Stimulated activated CD8-positive, alpha-beta memory T cell treated with anti-CD3 and anti-CD28 coated beads, Interleukin-4, amount 100 ng/mL, for 24 hours (primary cell): ENCODE results near the gene MPST.
"Not testable (repeated sequence)": the region's sequence is repeated elsewhere in the genome, so short reads cannot be mapped to it uniquely, and the experiment has no call there.

Source experiments
- DNase-seq: peaks from one replicate; pipeline ENCODE4 v3.0.0-alpha.2; 2020; ENCODE audit warnings: low read depth

MPST gene

DNA sequence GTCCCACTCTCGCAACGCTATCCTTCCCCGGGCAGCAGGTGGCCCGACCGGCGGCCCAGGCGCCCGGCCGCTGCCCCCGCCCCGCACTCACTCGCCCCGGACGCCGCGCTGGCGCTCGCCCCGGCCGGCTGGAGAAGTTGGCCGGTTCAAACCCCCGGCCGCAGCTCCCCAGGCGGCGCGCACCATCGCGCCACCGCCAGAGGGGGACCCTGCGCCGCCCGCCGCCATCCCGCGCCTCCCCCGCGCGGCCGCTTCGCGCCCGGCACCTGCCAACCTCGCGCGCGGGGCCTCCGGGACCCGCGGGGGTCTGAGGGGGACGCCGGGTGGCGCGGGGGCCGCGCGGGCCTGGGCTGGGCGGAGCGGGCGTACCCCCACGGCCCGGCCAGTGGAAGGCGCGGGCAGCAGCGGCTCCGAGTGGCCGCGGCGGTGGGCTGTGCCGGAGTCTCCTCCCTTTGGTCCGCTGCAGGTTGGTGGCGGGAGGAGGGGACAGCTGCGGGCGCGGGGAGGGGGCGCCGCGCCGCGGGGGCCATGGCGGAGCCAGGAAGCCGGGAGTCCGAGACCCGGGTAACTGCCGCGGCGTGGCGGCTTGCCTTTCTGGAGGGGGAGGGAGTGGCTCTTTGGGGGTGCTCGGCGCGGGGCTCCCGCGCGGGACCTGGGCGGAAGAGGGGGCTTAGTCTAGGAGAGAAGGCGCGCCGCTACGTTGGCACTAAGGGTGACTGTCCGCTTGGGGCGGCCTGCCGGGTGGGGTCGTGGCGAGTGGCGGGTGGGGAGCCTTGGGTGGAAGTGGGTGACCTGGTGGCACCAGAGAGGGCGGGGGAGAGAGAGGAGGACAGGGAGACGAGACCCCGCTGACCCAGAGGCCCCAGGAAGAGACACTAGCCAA lies at the start of gene MPST, which contains the start of gene TST:
Gene MPST (plus strand): TSS at position 434 of the 883 bp plus-strand sequence. CDS start 95 bp downstream, at position 529.
Gene TST (minus strand): TSS at position 139 of the 883 bp plus-strand sequence. CDS start 715 bp downstream, outside the sequence.
- peak; percentile 22 for DNase-seq

DNA sequence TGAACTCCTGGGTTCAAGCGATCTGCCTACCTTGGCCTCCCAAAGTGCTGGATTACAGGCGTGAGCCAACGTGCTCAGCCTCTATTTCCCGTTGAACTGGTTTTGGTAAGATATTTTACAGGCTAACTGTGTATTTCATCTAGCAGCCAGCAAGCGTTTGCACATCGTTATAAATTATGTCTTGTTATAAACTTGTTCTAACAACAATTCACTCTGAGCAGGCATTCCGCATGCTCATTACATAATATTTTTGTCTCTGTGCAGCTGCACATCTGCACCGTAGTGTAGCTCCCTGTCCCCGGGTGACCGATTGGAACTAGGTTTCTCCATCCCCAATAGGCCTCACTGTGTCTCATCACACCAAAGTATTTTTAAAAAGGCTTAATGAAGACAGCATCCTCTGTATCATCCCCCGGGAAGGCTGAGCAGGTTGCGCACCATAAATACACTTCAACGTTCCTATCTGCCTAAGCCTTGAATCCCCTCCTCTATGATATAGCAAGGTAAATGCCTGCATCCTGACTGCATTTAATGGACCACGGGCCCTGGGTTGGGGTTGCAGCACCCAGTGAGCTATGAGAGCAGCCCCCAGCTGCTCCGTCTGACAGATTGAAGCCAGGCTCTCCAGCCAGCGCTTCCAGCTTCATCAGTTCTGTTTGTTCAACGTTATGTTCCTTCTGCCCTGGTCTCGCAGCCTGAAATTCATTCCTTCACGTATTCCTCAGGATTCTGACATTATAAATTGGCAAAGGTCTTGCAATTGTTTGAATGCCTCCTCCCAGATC lies 48.0 kb upstream of the MPST start:
- DNase-seq = no peak

DNA sequence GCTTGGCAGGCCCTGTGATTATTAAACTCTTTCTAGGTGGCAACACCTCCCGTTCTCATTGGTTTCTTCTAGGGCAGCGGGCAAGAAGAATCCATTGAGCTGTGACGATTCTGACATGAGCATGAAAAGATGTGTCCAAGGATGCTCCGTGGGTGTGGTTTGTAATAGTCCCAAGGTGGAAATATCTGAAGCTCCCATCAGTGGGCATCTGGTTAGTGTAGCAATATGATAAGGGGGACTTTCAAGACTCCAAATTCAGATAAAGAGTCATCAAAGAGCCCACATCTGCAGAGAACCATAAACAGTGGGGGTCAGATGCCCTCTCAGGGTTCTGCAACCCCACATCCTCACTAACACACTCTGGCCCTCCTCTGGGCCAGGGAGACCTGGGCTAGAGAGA lies 42.9 kb upstream of the MPST start:
- no peak for DNase-seq

DNA sequence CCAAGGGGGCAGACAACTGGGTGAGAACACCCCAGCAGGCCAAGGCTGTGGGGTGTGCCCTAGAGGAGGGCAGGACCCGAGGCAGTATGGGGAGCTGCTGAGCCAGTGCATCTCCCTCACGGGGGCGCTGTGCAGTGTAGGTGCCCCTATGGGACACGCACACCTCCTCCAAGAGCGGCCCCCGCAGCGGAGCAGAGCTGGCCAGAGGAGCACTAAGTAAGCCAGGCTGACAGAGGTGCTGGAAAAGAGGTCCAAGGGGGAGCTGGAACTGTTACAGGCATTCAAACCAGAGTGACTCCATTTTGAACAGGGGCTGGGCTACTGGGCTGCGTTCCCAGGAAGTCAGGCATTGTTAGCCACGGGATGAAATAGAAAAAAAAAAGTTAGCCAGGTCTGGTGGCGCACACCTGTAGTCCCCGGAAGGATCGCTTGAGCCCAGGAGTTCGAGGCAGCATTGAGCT lies 42.1 kb upstream of the MPST start:
- peak; percentile 66 for DNase-seq

DNA sequence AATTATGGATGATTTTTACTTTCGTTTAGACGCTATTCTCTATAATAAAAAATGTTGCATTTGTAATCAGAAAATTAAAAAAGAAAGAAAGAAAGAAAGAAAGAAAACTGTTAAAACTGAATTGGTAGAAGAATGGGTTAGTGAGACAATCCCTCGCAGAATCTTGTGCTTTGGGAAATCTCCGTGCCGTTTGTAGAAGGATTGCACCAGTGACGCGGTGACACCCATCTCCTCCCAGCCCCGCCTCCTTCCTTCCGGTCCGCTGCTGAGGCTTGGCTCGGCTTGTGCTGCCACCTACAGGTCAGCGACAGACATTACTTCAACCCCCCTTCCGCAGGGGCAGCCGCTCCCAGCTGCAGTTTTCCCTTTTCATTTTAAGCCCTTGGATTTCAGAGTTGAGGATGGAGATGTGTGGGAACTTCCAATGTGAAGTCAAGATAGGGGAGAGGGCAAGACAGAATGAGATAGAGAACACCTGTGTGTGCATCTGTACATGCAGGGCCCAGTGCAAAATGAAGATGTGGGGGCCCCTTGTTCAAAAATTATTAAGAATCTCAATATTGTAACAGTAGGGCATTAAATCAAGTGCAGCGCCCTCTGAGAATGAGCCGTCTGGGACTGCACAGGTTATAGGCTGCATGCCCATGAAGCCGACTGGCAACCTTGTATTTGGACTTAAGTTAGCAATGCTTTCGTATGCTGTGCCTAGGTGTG lies 41.4 kb upstream of the MPST start:
- peak; percentile 83 for DNase-seq

DNA sequence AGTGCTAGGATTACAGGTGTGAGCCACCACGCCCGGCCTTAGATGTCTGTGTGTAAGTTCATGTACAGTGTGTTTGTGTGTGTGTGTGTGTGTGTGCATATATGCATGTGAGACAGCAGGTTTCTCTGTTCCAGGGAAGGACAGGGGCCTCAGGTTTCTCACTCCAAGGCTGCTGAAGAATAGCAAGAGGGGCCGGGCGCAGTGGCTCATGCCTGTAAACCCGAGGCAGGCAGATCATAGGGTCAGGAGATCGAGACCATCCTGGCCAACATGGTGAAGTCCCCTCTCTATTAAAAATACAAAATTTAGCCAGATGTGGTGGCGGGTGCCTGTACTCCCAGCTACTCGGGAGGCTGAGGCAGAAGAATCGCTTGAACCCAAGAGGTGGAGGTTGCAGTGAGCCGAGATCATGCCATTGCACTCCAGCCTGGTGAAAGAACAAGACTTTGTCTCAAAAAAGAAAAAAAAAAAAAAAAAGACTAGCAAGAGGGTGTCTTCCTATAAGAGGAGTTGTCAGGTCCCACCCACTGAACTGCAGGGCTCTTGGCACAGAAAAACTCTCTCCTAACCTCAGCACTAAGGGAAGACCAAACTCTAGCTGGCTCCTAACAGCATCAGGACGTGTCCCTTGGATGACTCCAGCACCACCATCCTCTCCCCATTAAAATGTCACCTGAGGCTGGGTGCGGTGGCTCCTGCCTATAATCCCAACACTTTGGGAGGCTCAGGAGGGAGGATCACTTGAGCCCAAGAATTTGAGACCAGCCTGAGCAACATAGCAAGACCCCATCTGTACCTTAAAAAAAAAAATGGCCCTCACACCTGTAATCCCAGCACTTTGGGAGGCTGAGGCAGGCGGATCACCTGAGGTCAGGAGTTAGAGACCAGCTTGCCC lies 40.3 kb upstream of the MPST start:
- DNase-seq = no peak

DNA sequence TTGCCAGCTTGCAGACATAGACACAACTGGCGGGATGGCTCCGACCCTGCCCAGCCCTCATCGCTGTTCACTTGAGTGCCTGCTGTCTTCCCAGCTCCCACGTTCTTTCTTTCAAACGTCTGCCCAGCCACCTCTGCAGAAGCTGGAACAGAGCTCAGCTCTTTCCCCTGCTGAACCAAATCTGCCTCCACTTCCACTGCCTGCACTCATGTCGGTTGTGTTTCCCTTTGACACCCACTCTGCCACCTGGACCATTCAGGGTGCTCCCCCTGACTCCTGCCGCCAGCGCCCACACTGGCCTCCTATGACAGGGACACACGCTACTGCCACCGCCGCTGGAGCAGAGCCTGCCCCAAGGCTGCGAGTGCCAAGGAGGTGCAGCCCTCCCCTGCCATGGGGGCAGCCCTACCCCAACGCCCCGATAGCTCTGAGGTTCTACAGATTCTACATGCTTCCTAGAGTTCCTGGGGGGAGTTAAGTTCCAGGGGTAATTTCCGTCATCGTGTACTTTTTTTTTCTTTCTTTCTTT lies 38.2 kb upstream of the MPST start:
- no peak for DNase-seq

DNA sequence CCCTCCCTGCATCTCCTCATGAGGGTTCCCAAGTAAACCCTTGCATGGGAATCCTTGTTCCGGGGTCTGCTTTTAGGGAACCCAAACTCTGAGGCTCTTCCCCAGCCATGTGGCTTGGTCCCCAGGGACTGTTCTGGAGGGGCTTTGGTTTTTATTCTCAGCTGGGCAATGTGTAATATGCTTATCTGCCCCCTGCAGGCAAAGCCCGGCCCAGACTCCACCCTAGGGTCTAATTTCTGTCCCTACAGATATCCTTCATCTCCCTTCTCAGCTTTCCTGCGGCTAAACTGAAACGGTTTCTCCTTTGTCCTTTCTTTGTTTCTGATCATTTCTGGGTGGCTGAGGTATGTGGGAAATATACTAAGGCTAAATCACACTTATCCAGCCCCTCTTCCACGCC lies 37.4 kb upstream of the MPST start:
- DNase-seq = no peak

DNA sequence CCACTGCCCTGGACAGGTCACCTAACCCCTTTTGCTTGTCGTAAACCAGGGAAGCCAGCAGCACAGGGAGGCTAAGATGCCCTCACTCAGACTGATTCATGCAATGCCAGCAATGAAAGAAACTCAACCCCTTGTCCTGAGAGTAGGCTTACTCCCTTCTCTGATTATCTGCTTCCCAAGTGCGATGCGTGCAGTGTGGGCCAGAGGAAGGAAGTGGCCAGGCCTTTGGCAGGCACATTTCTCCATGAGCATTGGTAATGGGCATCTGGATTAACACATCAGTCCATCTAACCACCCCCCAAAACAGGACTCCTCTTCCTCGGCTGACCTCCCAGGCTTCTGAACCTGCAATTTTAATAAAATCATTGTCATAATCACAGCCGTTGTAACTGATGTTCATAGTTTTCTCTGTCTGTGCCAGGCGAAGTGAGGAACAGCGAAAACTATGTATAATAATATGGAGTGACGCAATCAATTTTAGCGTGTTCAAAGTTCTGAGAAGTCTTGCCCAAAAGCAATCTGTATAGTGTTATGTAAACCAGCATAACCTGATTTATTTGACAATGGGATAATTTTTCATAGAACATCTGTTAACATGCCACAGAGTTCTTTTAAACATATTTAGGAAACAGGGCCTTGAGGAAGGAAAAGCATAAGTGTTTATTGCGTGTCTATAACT lies 34.2 kb upstream of the MPST start:
- no peak for DNase-seq

DNA sequence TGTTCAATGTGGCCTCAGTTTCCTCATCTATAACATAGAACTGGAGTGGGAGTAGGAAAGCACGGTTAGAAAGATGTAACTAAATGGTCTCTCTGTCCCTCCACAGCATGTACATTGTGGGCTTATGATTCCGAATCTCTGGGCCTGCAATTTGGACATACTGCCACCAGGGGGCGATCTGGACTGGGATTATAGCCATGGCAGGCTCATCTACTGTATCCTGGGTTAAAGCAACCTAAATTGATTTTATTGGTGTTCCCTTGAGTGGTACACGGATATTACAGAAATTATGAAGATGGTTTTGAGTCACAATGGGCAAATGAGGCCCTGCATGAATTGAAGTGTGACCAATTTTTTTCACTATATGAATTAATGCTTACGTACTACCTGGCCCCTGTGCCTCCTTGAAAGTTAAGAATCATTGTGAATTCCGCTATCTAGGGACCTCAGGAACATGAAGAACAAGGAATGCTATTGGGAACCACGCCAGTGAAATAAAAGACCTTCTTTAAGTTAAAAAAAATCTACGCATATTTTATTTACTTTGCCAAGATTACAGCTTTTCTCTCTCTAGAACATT lies 33.2 kb upstream of the MPST start:
- peak; percentile 30 for DNase-seq

DNA sequence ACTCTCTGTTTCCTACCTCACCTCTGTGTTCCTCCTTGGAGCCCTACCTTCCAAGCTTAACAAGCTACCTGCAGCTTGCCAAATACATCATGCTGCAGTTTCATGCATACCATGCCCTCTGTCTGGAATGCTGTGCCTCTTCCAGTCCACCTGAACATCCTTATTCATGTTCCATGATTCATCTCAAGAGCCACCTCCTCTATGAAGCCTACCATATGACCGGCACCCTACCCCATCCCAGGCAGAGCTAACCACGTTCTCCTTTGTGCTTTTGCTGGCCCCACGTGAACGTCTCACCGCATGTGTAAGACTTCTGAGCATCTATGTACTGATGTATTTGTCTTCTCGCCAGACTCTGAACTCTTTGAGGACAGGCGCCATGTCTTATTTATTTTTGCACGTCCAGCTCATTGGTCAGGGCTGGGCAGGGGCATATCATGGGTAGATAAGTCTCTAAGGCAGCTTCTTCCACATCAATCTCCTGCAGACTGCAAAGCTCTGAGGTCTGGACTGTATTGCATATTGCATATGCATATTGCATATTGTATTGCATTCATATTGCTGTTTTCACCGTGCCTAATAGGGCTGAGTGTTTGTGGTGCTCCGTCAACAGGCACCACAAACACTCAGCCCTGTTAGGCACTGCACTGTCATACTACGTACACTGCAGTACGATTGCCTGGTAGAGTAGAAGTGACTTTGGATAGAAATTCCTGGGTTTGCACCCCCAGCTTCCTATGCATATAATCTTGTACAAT lies 31.3 kb upstream of the MPST start:
- no peak for DNase-seq

DNA sequence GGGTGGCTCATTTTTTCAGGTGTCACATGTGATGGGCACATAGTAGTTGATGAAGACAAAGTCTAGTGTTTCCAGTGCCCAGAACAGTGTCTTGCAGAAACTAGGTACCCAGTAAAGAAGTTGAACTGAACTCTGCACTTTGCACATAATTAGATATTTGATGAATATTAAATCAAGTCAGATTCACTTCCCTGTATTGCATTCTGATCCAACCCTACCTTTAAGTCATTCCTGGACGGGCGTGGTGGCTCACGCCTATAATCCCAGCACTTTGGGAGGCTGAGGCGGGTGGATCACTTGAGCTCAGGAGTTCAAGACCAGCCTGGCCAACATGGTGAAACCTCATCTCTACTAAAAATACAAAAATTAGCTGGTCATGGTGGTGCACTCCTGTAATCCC lies 30.5 kb upstream of the MPST start:
- not testable (repeated sequence) for DNase-seq

DNA sequence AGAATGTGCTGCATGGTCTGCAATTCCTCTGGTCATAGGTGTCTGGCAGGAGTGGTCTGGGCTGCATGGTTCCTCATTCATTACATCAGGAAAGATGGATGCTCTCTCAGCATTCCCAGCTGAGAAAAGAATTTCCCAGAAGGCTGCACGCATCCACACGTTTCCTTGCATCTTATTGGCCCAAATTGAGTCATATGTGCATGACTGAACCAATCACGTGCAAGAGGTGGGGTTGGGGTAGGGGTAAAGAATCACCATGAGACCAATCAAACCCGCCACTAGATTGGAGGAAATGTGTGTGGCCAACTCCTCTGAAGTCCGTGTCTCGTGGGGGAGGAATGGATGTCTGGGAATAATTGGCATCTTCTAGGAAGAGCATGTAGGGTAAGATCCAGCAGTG lies 29.1 kb upstream of the MPST start:
- DNase-seq = no peak

DNA sequence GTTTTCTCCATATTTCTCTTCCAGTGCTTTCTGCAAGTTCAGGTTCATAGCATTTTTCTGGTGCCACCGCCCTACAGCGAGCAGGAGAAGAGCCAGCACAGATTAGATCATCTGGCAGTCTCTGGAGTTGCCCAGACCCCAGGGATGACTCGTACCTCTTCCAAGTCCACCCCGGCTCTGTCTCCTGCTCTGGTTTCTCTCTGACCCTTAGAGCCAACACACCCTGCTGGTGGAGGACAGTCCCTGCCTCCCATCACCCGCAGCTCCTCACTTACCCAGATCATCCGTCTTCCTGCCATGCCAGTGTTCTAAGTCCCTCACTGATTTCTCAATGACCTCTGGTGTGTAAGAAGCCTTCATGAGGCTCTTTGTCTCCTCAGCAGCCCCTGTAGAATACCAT lies 28.3 kb upstream of the MPST start:
- DNase-seq = no peak

DNA sequence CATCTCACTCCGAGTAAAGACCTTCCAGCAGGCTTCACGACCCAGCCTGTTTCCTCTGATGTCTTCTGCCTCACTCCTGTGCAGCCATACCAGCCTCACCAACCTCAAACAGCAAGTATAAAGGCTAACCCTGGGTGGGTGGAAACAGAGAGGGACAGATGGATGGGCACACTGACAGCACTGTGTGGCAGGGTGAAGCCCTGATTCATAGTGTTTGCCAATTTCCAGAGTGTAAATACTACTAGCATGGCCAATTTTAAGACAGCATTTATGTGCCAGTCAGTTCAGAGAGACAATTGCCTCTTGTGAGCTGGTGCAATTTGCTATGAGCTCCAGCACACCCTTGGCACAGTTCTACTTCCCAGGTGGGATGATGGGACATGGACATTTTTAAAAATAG lies 21.8 kb upstream of the MPST start:
- DNase-seq = no peak

DNA sequence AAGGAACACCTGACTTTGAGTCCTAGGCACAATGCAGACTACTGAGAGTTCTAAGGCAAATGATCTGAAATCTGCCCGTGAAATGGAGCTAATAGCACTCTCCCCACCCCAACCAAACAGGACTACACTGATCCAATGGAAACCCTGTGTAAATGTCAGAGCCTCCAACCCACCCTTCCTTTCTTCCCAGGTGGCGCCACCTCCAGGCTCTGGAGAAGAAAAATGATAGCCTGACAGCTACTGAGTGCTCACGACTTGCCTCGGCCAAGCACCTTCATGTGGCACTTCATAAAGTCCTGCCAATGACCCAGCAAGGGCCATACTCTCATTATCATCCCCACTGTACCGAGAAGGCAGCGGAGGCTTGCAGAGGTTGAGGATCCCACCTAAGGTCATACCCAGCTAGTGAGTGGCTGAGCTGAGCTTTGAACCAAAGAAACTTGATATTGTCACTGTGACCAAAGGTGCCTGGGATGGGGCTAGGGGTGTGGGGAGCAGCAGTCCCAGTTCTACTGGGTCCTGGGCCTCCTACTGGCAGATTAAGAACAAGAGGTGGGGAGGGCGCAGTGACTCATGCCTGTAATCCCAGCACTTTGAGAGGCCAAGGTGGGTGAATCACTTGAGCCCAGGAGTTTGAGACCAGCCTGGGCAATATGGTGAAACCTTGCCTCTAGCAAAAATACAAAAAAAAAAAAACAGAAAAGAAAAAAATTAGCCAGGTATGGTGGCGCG lies 20.8 kb upstream of the MPST start:
- no peak for DNase-seq

DNA sequence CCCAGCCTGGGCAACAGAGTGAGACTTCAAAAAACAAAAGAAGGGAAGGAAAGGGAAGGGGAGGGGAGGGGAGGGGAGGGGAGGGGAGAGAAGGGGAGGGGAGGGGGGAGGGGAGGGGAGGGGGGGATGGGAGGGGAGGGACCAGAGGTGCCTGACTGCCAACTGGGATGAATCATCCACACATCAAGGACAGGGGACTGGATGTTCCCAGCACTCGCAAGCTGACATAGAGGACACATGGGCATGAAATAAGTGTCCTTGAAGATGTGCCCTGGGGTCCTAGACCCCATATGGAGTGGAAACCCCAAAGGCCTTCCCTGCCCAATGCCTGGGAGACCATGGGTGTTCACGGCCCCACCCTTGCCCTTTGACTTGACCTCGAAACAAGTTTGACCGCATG lies 20.1 kb upstream of the MPST start:
- no peak for DNase-seq

DNA sequence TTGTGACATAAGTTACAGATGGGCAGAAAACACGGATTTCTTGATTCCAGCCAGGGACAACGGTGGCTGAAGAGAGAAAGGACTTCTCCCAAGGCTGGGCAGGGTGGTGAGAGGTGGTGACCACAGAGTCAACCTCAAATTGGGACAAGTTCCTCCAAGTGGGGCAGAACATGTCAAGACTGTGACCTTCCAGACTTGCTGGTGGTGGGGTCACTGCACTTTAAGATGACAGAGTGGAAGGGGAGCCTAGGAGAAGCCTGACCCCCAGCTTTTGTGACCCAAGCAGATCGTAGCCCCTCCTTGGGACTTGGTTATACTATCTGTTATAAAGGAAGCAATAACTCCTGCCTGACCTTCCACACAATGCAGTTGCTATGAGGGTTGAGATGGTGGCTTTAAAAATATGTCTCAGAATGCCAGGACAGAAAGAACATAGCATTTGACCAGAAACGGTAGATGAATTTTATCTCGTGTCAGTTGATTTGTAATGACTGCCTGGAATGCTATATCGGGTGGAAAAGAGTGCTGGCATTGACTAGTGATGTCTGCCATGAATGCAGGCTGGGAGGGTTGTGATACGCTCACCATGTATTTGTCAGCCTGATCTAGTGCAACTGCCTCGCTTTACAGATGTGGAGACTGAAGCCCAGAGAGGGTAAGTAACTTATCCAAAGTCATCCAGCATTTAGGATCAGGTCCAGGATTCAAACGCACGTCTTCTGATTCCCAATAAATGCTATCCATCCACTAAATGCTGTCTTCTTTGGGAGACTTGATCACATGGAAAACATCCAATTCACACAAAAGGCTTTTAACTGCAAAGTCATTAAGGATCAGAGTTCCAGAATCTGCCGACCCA lies 18.6 kb upstream of the MPST start:
- no peak for DNase-seq
